Activated CD4-positive, alpha-beta T cell treated with anti-CD3 and anti-CD28 coated beads, Interleukin-2, Interleukin-6, amounts not matched to agents 100 ng/mL and 50 ng/mL, durations not matched to agents 16 hours and 8 hours (primary cell): ENCODE data around the gene THEMIS2.
"Not testable (repeated sequence)": the region's sequence is repeated elsewhere in the genome, so short reads cannot be mapped to it uniquely, and the experiment has no call there.

Experiments
- DNase-seq: peaks from one replicate; pipeline ENCODE4 v3.0.0-alpha.2; 2020

The THEMIS2 gene

GRCh38 chr1:27872059-27872801, at the start of gene THEMIS2:
THEMIS2 (plus strand) TSS chr1:27872544; CDS start chr1:27872572, 28 bp downstream.
- peak; percentile 83 for DNase-seq

- DNase-seq = no peak
Measured at GRCh38 chr1:27823784-27824183, 48.6 kb upstream of the THEMIS2 start.

DNA sequence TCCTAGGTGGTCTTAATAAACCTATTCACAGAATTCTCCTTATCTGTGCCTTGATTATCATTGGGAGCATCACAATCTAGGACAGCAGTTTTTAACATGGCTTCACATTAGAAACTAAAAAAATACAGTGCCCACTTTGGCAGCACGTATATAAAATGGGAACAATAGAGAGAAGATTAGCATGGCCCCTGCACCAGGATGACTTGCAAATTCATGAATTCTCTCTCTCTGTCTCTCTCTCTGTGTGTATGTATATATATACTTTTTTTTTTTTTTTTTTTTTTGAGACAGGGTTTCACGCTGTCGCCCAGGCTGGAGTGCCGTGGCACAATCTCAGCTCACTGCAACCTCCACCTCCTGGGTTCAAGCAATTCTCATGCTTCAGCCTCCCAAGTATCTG, 47.9 kb upstream of the THEMIS2 start:
- no peak for DNase-seq

GRCh38 chr1:27829339-27829960, 42.9 kb upstream of the THEMIS2 start:
- DNase-seq = not testable (repeated sequence)

GRCh38 chr1:27830621-27831440, 41.5 kb upstream of the THEMIS2 start, which contains the start of gene PPP1R8:
PPP1R8 (plus strand) TSS chr1:27830782; CDS start chr1:27830836, 54 bp downstream.
- peak; percentile 96 for DNase-seq

DNA sequence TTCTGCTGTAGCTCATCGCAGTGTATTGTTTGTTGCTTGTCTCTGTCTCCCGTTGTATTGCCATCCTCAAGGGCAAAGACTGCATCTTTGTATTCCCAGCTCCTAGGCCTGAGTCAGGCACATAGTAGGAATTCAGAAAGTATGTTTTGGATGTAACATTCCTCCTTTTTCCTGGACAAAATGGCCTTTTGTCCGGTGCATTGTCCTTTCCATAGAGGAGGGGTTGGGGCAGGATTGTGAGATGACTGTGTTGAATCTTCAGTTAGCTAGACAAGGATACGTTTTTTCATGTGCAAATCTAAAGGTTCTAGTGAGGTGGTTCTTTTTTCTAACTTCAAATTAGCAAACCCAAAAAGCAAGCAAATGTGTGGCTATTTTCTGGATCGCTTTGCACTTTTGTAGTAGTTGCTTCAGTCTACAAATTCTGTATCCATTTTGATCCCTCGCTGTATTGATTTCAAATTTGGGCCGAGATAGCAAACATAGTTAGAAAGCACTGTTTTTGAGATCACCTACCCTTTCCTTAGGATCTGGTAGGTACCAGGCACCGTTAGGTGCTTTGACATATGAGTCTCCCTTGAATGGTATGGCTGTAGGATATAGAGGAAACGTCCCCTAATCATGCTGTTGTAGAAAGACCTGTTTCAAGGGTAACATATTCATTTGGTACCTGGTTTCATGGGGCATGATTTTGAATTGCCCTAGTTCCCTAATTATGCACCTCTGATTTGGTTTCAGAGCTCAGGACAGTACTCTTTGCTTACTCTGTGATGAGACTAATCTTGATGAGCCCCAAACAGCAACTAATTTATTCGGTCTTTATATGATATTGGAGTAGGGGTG, 40.6 kb upstream of the THEMIS2 start:
- no peak for DNase-seq

DNA sequence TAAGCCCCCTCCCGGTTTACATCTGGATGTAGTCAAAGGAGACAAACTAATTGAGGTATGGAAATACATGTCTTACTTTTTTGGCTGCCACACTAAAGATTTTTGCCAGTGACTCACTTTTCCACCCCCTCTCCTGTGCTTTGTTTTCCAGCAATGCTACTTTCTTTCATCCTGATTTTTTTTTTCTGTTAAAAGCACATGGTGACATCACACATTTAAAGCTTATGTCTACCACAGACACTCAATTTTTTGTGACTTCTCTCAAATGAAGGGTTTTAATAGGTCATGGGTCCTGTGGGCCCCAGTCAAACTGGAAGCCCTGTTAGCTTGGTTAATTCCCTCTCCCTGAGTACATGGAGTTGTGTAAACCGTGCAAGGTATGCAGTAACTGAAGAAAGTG, 39.6 kb upstream of the THEMIS2 start:
- no peak for DNase-seq

DNA sequence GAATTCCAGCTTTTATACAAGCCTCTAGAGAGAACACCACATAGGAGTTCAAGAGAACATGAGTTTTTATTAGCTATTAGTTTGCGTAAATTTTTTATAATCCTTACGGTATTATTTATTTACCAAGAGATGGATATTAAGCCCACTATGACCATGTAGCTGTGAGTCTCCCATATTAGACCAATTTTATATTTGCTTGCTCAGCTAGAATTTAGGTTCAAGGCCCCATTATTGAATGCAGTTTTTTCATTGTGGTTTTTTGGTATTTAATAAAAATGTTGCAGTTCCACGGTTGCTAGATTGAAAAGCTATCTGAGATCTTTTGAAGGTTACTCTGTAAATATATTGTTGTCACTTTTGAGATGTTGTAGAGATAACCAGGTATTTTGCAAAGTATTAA, 38.9 kb upstream of the THEMIS2 start:
- DNase-seq = no peak

- DNase-seq = no peak
Measured at GRCh38 chr1:27835046-27835445, 37.3 kb upstream of the THEMIS2 start.

DNA sequence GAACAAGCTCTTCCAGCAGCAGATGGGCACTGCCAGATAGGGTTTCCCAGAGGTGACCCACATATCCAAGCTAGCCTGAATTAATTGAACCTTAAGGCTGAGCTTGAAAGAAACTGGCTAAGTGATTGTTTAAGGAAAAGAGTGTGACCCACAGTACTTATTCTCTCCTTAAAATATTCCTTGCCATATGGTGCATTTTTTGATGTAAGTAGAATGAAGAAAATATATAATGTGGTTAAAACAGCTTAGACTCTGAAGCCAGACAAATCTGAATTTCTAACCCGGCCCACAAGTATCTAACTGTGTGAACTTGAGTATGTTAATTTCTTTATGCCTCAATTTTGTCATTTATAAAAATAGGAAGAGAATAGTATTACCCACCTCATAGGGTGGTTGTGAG, 36.8 kb upstream of the THEMIS2 start:
- no peak for DNase-seq

DNA sequence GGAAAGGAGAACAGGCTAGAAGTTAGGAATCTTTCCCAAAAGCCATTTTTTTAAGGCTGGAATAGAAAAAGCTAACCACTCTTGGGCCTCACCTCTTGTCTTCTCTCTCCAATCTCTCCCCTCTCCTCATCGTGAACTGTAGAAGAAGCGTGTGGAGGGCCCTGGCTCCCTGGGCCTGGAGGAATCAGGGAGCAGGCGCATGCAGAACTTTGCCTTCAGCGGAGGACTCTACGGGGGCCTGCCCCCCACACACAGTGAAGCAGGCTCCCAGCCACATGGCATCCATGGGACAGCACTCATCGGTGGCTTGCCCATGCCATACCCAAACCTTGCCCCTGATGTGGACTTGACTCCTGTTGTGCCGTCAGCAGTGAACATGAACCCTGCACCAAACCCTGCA, 22.4 kb upstream of the THEMIS2 start:
- no peak for DNase-seq

DNA sequence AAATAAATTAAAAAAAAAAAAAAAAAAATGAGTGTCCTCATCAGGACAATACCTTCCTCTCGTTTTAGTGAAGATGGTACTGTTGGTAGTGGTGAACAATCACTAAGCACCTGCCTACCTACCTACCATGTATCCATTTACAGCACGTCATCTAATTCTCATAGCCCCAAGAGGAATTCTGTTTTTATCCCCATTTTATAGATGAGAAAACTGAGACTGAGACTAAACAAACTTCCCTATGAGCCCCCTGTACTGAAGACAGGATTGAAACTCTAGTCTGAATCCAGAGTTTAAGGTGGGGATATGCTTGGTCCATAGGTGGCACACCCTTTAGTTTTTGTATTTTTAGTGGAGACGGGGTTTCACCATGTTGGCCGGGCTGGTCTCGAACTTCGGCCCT, 17.3 kb upstream of the THEMIS2 start:
- DNase-seq = no peak

GRCh38 chr1:27856561-27857343, 15.6 kb upstream of the THEMIS2 start:
- no peak for DNase-seq

GRCh38 chr1:27857552-27857951, 14.8 kb upstream of the THEMIS2 start:
- not testable (repeated sequence) for DNase-seq

DNA sequence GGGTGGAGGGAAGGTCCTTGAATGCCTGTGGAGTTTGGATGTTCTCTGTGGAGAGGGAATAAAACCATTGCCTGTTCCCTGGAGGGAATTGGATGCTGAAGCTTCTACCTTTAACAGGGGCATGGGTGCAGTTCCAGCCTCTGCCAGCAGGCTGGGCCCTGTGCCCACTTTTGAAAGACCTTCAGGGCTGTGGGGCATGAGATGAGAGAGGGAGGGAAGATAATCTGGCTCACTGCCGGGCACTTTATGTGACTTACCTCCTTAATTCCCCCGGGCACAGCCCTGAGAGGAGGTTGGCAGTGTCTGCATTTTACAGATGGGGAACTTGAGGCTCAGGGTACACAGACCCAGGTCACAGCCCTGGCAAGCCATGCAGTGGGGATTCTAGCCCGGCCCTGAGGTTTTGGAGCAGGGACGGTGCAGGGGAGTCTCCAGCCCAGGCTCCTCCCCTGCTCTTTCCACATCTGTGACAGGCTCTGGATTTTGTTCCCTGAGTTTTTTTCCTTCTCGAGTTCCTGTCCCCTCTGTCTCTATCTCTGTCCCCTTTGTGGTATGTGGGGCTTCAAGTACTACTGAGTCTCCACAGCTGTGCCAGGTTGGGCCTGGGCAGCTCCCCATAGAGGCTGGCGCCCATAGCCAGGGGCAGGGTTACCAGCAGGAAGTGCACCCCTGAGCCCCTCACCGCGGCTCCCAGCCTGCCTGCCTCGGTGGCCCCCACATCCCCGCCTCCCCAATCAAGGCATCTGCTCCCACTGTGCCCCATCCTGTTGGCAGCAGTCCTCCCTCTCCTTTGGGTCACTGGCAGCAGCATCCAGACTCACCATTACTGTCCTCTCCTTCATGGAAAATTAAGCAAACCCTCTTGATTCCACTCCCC, 14.0 kb upstream of the THEMIS2 start:
- peak; percentile 84 for DNase-seq

GRCh38 chr1:27858949-27859576, 13.3 kb upstream of the THEMIS2 start:
- DNase-seq = no peak

GRCh38 chr1:27861436-27861835, 10.9 kb upstream of the THEMIS2 start:
- no peak for DNase-seq

GRCh38 chr1:27862004-27862403, 10.3 kb upstream of the THEMIS2 start:
- DNase-seq = no peak

GRCh38 chr1:27862671-27863537, 9.4 kb upstream of the THEMIS2 start:
- no peak for DNase-seq
